Smooth muscle cell (in vitro differentiated cells): Measurements from ENCODE around the gene SELENOF. TPM values are rescaled to one million over a fixed set of nuclear protein-coding genes. Genes with fewer than 3 reads are reported as not detected.

Source experiments
- DNase-seq: peaks from one replicate; lab custom pipeline; 2025; ENCODE audit not compliant: unreplicated experiment; lab: John Stamatoyannopoulos, UW
- H2AFZ ChIP-seq: fragments of 200-600 bp; sonication (generic); 2 replicates; pipeline ENCODE4 v1.6.0; 2016; ENCODE audit warnings: antibody characterized with exemption, low read depth, mild to moderate bottlenecking
- H3F3A ChIP-seq: fragments of 200-600 bp; sonication (generic); 2 replicates; pipeline ENCODE4 v1.6.0; 2017; ENCODE audit warnings: antibody characterized with exemption, low read depth
- H3K27ac ChIP-seq: fragments of 200-600 bp; sonication (generic); 2 replicates; pipeline ENCODE4 v1.5.1; 2016; ENCODE audit warnings: low read depth, mild to moderate bottlenecking
- H3K27me3 ChIP-seq: fragments of 200-600 bp; sonication (generic); 2 replicates; pipeline ENCODE4 v1.6.1; 2016; ENCODE audit warnings: low read depth, mild to moderate bottlenecking
- H3K36me3 ChIP-seq: fragments of 200-600 bp; sonication (generic); 2 replicates; pipeline ENCODE4 v1.5.1; 2016; ENCODE audit warnings: low read depth
- H3K4me1 ChIP-seq: fragments of 200-600 bp; sonication (generic); 2 replicates; pipeline ENCODE4 v1.5.1; 2016; ENCODE audit warnings: low read depth
- H3K4me2 ChIP-seq: fragments of 200-600 bp; sonication (generic); 2 replicates; pipeline ENCODE4 v1.6.0; 2016; ENCODE audit warnings: mild to moderate bottlenecking
- H3K4me3 ChIP-seq: fragments of 200-600 bp; sonication (generic); 2 replicates; pipeline ENCODE4 v1.5.1; 2016; ENCODE audit warnings: mild to moderate bottlenecking
- H3K79me2 ChIP-seq: fragments of 200-600 bp; sonication (generic); 2 replicates; pipeline ENCODE4 v1.6.0; 2016; ENCODE audit warnings: low read depth, mild to moderate bottlenecking
- H3K9ac ChIP-seq: fragments of 200-600 bp; sonication (generic); 2 replicates; pipeline ENCODE4 v1.6.0; 2016; ENCODE audit warnings: low read depth
- H3K9me3 ChIP-seq: fragments of 200-600 bp; sonication (generic); replicated peaks from 2 replicates; pipeline ENCODE4 v1.5.1; 2016; ENCODE audit warnings: low read depth
- H4K20me1 ChIP-seq: fragments of 200-600 bp; sonication (generic); 2 replicates; pipeline ENCODE4 v1.6.0; 2016; ENCODE audit warnings: low read depth
- CTCF ChIP-seq: fragments of 200-600 bp; sonication (generic); IDR thresholded peaks from 2 replicates; pipeline ENCODE4 v1.5.1; 2017; ENCODE audit warnings: borderline replicate concordance, mild to moderate bottlenecking, antibody characterized with exemption; ENCODE audit not compliant: insufficient read depth, poor library complexity, severe bottlenecking
- WGBS: methylation state at CpG from one replicate; pipeline ENCODE4 v1.1.7; 2016; ENCODE audit warnings: low lambda C conversion rate; 5-methylcytosine and 5-hydroxymethylcytosine counted together
- polyA plus RNA-seq: library from polyadenylated mRNA; unstranded; fragments of >200 nt; fragmentation: Nextera tagmentation; extraction: Ambion mirVana; gene quantifications from 2 replicates; pipeline ENCODE4 v1.2.1, GENCODE V29; 2016
- total RNA-seq: library from RNA; depleted of rRNA; stranded (reverse); fragments of >200 nt; gene quantifications from 2 replicates; pipeline ENCODE4 v1.2.3, GENCODE V29; 2014

SELENOF gene
- total and polyA plus RNA-seq, 2 experiments from 2014 or later: 185 to 252 TPM

DNA sequence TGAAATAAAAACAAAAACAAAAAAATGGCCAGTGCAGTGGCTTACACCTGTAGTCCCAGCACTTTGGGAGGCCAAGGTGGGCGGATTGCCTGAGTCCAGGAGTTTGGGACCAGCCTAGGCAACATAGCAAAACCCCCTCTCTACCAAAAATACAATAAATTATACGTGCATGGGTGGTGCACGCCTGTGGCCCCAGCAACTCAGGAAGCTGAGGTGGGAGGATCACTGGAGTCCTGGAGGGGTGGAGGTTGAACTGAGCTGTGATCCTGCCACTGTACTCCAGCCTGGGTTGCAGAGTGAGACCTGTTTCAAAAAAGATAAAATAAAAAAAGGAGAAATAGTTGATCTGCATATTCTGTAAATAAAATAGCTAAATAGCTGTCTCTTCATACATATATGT lies 41.8 kb upstream of the SELENOF start:
- Histone ChIP-seq H3K4me3 (no peak overlapping the region), H3K27me3 (no peaks in the 10 kb centered on the region), H2AFZ (no peak overlapping the region), H3K9ac (no peak overlapping the region), H3K4me2 (no peak overlapping the region), H3K4me1 (no peaks in the 10 kb centered on the region), H3K36me3 (no peaks in the 10 kb centered on the region), H3K27ac (no peak overlapping the region), H3K9me3 (no peaks in the 10 kb centered on the region), H4K20me1 (peaks cover 57% of the 10 kb centered on the region), H3F3A (no peaks in the 10 kb centered on the region), H3K79me2 (peaks cover 33% of the 10 kb centered on the region)
- no peak for DNase-seq
- no peak for TF ChIP-seq CTCF
- WGBS: 92% methylated on average over 3 of the region's 3 CpGs

- H4K20me1 ChIP-seq: peaks cover 72% of the 10 kb centered on the region
- H3K4me2 ChIP-seq: no peak overlapping the region
- no peaks in the 10 kb centered on the region for H3K4me1 ChIP-seq
- no peaks in the 10 kb centered on the region for H3K9me3 ChIP-seq
- TF ChIP-seq CTCF: no peak
- no peak overlapping the region for H3K27ac ChIP-seq
- no peak overlapping the region for H3K4me3 ChIP-seq
- peaks cover 51% of the 10 kb centered on the region for H3K79me2 ChIP-seq
- WGBS: 70% methylated on average over 3 of the region's 3 CpGs
- H2AFZ ChIP-seq: no peak overlapping the region
- H3K36me3 ChIP-seq: no peaks in the 10 kb centered on the region
- H3K9ac ChIP-seq: no peak overlapping the region
- H3K27me3 ChIP-seq: no peaks in the 10 kb centered on the region
- no peaks in the 10 kb centered on the region for H3F3A ChIP-seq
- no peak for DNase-seq
Measured at GRCh38 chr1:86953167-86953566, 39.2 kb upstream of the SELENOF start.

DNA sequence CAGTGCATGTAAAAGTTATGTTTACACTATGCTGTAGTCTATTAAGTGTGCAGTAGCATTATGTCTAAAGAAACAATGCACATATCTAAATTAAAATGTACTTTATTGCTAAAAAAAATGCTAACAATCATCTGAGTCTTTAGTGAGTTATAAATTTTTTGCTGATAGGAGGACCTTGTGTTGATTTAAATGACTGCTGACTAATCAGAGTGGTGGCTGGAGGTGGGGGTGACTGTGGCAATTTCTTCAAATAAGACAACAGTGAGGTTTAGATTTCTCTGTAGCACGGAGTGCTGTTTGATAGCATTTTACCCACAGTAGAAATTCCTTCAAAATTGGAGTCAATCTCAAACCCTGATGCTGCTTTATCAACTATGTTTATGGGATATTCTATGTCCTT lies 37.5 kb upstream of the SELENOF start:
- H3F3A ChIP-seq: no peaks in the 10 kb centered on the region
- no peak overlapping the region for H3K4me3 ChIP-seq
- H3K27ac ChIP-seq: no peak overlapping the region
- H3K79me2 ChIP-seq: peaks cover 68% of the 10 kb centered on the region
- H3K4me1 ChIP-seq: no peaks in the 10 kb centered on the region
- peak overlapping the region; percentile 27 for H3K4me2 ChIP-seq
- H4K20me1 ChIP-seq: peaks cover 69% of the 10 kb centered on the region
- no peak overlapping the region for H2AFZ ChIP-seq
- no peaks in the 10 kb centered on the region for H3K9me3 ChIP-seq
- no peak for TF ChIP-seq CTCF
- H3K27me3 ChIP-seq: no peaks in the 10 kb centered on the region
- H3K36me3 ChIP-seq: no peaks in the 10 kb centered on the region
- 35% methylated on average over 1 of the region's 1 CpG for WGBS
- no peak overlapping the region for H3K9ac ChIP-seq
- DNase-seq: no peak

GRCh38 chr1:86950712-86951419 lies 36.9 kb upstream of the SELENOF start:
- no peak overlapping the region for H3K9ac ChIP-seq
- no peaks in the 10 kb centered on the region for H3K4me1 ChIP-seq
- no peak overlapping the region for H3K27ac ChIP-seq
- H3F3A ChIP-seq: no peaks in the 10 kb centered on the region
- H3K79me2 ChIP-seq: peaks cover 74% of the 10 kb centered on the region
- TF ChIP-seq CTCF: no peak
- no peaks in the 10 kb centered on the region for H3K9me3 ChIP-seq
- H2AFZ ChIP-seq: no peak overlapping the region
- no peaks in the 10 kb centered on the region for H3K27me3 ChIP-seq
- WGBS: 85% methylated on average over 5 of the region's 5 CpGs
- H4K20me1 ChIP-seq: peaks cover 69% of the 10 kb centered on the region
- no peak for DNase-seq
- H3K36me3 ChIP-seq: no peaks in the 10 kb centered on the region
- H3K4me3 ChIP-seq: no peak overlapping the region
- H3K4me2 ChIP-seq: peak overlapping the region; percentile 27
